ENCODE results near the gene OTX2.

GRCh38 chr14:56857216-56857615 is 46.9 kb upstream of the OTX2 start:
- TF ChIP-seq CTCF (IDR thresholded peaks at IDR 0.05; ENCODE audit: poor library complexity) (no peak), EZH2 (IDR thresholded peaks at IDR 0.05; ENCODE audit: borderline replicate concordance) (no peak), EZH2phosphoT487 (IDR thresholded peaks at IDR 0.05; ENCODE audit: low read depth, severe bottlenecking, unreplicated experiment) (no peak)

Data from hepatocyte (in vitro differentiated cells).